ENCODE measurements around the gene CDC20B.
"Not testable (repeated sequence)": the region's sequence is repeated elsewhere in the genome, so short reads cannot be mapped to it uniquely, and the experiment has no call there.

The CDC20B gene

GRCh38 chr5:55104036-55104772 lies 68.8 kb downstream of the CDC20B start:
- DNase-seq (ENCODE audit: low read depth), result no peak

GRCh38 chr5:55102348-55102747 lies 70.6 kb downstream of the CDC20B start, which contains the start of gene GZMA:
Gene GZMA, plus strand, starts transcription at chr5:55102646. Its CDS starts 37 bp downstream, at chr5:55102683.
- peak; percentile 8 for DNase-seq (ENCODE audit: low read depth)

DNA sequence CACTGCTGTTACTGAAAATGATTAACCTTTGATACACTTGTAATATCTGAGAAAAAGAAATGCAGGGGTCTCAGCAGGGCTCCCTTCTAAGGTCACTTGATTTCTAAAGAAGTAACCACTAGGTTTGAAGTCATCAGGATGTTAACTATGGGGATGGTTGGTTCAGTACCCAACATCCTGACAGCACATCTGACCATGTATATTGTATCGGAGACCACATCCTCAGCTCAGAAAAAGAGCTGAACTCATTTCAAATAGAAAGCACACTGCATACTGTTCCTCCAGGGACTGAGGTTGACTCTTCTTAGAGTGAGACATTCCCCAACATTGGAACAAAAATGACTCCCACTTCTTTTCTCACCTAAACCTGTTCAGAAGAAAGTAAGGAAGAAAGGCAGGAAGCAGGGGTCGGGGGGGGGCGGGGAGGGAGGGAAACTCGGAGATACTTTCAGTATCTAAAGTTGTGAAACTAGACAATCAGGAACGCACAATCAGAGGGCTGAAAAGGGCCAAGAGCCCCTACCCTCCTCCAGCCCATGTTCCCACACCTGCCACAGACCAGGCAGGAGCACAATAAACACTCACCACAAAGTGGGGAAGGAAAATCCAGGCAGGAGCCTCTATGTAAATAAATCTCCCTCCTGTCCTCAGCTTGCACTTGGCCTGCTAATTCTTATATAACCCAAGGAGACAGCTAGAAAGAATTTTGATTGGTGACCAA lies 71.3 kb downstream of the CDC20B start:
- no peak for DNase-seq (ENCODE audit: low read depth)

DNA sequence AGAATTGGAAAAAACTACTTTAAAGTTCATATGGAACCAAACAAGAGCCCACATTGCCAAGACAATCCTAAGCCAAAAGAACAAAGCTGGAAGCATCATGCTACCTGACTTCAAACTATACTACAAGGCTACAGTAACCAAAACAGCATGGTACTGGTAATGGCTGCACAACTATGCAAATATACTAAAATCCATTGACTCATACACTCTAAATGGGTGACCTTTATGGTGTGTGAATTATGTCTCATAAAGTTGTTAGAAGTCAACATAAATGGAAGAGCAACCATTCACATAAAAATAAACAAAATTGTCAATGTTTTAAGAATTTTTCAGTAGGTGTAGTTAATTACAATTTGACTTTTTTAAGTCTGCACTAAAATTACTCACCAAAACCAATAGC lies 71.8 kb downstream of the CDC20B start:
- not testable (repeated sequence) for DNase-seq (ENCODE audit: low read depth)

GRCh38 chr5:55096861-55097260 lies 76.1 kb downstream of the CDC20B start:
- DNase-seq (ENCODE audit: low read depth), result no peak

DNA sequence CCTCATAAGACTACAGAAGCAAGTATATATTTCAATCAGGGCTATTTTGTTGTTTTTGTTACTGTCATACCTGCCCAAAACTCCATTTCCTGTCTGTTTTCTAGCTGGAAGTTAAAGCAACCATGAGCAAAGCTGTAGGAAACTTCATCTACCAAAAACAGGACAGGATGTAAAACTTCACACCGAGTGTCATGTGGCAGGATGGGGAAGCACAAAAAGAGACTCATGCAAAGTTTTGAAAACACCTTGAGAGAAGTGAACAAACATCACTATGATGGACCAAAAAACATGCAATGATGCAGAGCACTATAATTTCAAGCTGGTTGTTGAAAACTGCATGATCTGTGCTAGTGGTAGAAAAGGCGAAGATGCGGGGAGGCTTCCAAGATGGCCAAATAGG lies 76.8 kb downstream of the CDC20B start:
- no peak for DNase-seq (ENCODE audit: low read depth)

DNA sequence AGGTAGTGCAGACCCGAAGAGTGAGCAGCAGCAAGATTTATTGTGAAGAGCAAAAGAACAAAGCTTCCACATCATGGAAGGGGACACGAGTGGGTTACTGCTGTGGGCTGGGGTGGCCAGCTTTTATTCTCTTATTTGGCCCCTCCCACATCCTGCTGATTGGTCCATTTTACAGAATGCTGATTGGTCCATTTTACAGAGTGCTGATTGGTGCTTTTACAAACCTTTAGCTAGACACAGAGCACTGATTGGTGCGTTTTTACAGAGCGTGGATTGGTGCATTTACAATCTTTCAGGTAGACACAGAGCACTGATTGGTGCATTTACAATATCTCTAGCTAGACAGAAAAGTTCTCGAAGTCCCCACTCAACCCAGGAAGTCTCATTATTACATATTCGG lies 82.0 kb downstream of the CDC20B start:
- not testable (repeated sequence) for DNase-seq (ENCODE audit: low read depth)

DNA sequence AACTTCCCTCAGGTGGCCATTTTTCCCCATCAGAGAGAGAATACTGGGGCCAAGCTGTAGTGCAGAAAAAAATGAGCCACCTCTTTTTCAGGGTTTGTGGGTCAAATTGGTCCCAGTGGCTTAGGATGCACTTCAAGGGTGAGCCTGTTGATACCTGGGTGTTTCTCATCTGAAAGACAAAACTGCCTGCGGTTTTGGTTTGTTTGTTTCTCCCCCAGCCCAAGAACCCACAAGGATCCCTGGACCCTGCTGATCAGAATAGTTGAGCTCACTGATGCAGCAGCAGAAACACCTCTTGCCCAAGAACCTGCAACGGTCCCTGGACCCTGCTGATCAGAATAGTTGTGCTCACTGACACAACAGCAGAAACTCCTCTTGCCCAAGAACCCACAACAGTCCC lies 83.7 kb downstream of the CDC20B start:
- not testable (repeated sequence) for DNase-seq (ENCODE audit: low read depth)

DNA sequence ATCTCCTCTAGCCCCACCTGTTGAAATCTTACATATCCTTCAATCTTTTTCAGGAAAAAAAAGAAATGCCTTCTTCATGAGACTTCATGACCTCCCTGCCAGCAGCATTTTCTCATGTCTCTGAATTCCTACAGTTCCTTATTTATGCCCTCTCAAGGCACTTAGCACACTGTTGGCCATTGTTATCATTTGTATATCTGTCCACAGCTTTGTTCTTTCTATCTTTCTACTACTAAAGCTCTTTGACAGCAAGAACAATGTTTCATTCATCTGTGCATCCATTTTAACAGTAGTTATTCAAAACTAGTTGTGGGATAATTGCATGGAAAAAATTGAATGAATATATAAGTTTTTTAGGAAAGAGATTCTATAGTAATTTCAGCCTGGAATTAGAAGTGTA lies 91.4 kb downstream of the CDC20B start:
- DNase-seq (ENCODE audit: low read depth), result no peak

GRCh38 chr5:55073211-55073610 lies 99.8 kb downstream of the CDC20B start:
- no peak for DNase-seq (ENCODE audit: low read depth)

DNA sequence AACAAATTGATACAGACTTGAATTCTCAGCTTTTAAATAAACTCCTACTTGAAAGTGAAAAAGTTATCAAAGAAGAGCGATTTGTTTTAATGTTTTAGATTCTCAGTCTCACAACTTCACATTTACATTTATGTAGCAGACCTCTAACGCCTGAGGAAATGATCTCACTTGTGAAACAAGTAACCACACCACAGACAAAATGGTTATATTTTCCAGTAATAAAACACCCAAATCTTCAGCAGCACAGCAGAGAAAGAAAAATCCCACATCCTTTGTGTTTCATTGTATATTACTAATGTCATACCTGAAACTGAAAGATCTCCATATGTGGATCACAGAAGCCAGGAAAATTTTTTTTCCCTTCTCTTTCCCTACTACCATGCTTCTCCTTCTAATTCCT lies 100.3 kb downstream of the CDC20B start:
- DNase-seq (ENCODE audit: low read depth), result no peak

DNA sequence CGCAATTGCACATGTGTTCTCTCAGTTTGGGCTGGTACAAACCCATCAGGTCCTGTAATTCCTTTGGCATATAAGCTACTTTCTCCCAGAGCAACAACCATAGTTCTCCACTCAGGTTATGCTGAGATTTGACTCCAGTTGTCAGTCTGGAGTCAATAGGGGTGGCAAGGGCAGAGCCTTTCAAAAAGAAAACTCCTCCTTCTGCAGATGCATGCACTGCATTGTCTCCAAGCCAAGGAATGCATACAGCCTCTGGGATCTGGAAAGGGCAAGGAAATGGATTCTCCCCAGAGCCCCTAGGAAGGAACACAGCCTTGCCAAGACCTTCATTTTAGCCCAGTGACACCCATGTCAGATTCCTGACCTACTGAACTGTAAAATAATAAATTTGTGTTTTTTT lies 101.6 kb downstream of the CDC20B start:
- no peak for DNase-seq (ENCODE audit: low read depth)

DNA sequence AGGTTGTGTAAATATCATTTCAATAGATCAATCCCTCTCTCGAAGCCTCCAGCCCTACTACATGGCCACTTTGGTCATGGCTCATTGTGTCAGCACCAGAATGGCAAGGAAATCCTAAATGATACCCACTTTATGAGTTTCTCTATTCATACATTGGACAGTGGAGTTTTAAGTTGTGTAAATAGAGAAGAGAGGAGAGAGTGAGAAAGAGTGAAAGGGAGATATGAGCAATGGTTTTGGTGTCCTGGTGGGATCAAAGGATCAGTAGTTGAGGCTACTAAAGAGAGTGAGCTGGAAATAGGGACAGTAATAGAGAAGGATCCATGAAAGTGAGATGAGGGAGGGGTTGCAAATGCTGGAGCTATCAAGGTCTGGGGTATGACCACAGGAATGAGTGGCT lies 102.0 kb downstream of the CDC20B start:
- no peak for DNase-seq (ENCODE audit: low read depth)

- no peak for DNase-seq (ENCODE audit: low read depth)
These were observed 106.7 kb downstream of the CDC20B start for GRCh38 chr5:55066277-55066676.

DNA sequence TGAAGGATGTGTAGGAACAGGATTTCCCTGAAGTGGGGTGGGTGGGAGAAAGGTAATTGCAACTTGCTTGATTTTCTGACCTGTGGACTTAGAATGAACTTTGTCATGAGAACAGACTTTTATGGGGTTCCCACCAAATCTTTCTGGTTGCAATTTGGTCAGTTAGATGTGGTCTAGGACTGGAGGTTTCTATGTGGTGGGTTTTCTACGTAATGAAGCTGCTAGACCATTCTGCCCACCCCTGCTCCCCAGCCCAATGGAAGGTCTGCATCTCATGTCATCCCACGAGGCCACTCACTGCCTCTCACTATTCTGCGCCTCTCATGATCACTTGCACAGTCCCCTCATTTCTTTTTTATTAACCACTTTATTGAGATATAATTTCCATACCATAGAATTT lies 108.5 kb downstream of the CDC20B start:
- no peak for DNase-seq (ENCODE audit: low read depth)

DNA sequence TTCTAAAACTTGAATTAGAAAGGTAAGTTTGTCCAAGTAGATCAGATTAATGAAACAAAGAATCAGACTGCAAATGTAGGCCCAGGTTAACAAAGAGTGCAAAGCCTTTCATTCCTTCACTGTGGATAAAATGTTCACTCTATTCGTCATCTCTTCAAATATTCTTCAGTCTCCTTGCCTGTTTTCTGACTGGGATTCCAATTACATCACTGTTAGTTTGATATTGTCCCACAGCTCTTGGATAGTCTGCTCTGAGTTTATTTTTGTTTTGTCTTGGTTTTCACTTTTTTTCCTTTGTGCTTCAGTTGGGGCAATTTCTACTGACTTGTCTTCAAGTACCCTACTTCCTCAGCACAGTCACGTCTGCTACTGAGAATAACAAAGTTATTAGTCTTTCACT lies 109.1 kb downstream of the CDC20B start:
- no peak for DNase-seq (ENCODE audit: low read depth)

DNA sequence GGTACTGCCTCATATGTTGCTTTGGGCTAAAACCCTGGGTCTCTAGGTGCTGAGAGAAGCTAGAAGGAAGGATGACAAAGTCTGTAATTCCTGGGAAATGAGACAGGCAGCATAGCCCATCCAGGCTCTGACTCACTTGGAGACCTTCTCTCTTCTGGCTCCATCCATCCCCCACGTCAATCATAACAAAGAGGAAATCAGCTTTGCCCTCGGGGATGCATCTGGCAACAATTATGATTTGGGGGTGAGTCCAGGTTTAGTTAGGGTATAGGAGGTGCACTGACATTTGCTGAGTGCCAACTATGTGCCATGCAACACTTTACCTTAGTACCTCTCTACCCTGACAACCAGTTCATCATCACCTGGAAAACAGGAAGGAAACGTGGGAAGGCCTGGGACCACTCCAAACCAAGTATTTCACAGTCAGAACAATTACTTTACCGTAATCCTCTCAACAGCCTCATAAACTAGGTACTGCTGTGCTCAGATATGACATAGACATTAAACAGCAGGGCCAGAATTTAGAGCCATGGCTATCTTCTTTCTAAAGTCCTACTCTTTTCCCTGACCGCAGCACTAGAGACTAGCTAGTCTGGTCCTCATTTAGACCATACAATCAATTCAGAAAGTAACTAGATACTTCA lies 109.6 kb downstream of the CDC20B start:
- no peak for DNase-seq (ENCODE audit: low read depth)
